ENCODE data around the gene TSHZ2.

TSHZ2 gene, protein sequence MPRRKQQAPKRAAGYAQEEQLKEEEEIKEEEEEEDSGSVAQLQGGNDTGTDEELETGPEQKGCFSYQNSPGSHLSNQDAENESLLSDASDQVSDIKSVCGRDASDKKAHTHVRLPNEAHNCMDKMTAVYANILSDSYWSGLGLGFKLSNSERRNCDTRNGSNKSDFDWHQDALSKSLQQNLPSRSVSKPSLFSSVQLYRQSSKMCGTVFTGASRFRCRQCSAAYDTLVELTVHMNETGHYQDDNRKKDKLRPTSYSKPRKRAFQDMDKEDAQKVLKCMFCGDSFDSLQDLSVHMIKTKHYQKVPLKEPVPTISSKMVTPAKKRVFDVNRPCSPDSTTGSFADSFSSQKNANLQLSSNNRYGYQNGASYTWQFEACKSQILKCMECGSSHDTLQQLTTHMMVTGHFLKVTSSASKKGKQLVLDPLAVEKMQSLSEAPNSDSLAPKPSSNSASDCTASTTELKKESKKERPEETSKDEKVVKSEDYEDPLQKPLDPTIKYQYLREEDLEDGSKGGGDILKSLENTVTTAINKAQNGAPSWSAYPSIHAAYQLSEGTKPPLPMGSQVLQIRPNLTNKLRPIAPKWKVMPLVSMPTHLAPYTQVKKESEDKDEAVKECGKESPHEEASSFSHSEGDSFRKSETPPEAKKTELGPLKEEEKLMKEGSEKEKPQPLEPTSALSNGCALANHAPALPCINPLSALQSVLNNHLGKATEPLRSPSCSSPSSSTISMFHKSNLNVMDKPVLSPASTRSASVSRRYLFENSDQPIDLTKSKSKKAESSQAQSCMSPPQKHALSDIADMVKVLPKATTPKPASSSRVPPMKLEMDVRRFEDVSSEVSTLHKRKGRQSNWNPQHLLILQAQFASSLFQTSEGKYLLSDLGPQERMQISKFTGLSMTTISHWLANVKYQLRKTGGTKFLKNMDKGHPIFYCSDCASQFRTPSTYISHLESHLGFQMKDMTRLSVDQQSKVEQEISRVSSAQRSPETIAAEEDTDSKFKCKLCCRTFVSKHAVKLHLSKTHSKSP (N-terminal part only)

DNA sequence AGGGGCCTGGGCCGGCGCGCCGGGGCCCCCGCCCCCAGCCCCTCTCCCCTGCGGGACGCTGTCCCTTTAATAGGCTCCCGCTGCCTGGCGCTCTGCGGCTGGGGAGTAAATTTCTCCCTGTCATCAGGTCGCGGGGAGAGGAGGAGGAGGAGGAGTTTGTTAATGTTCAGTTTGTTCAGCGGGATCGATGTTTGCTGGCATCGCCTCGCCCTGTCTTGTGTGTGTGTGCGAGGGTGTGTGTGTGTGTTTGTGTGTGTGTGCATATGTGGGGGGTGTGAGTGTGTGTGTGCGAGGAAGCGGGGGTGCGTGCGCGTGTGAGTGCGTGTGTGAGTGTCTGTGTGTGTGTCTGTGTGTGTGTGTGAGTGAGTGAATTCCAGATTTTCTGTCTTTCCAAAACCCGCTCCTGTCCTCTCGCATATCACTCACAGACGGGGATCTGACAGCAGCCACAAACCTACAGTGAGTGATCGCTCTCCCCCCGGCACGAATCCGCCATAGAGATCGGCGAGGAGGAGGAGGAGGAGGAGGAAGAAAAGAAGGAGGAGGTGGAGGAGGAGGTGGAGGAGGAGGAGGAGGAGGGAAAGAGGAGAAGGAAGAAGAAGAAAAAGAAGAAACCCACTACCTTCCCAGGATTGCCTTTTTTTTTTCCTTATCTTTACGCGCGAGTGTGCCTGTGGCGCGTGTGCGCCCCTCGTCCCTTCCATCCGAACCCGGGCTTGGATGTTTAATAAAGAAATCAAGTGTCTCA lies at the start of gene TSHZ2:
TSS of gene TSHZ2 (plus strand) at position 169 of the 748 bp plus-strand sequence. CDS start 936 bp downstream, outside the sequence.
- DNase-seq: no peak

DNA sequence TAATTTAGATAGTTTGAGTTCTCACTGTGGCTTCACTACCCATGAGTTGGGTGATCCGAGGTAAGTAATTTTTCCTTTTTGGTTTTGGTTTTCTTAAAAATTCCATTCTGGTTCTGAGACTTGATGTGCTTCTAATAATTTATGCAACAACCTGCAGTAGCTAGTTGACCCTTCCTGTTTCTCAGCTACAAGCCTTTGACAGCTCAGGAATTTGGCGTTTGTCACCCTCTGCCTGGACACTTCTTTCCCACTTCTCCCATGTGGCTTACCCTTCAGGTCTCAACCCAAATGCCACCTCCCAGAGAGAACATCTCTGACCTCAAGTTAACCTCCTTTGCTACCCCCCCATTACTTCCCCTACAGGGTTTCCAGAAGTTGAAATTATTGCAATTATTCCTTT lies 49.7 kb upstream of the TSHZ2 start:
- no peak for DNase-seq

DNA sequence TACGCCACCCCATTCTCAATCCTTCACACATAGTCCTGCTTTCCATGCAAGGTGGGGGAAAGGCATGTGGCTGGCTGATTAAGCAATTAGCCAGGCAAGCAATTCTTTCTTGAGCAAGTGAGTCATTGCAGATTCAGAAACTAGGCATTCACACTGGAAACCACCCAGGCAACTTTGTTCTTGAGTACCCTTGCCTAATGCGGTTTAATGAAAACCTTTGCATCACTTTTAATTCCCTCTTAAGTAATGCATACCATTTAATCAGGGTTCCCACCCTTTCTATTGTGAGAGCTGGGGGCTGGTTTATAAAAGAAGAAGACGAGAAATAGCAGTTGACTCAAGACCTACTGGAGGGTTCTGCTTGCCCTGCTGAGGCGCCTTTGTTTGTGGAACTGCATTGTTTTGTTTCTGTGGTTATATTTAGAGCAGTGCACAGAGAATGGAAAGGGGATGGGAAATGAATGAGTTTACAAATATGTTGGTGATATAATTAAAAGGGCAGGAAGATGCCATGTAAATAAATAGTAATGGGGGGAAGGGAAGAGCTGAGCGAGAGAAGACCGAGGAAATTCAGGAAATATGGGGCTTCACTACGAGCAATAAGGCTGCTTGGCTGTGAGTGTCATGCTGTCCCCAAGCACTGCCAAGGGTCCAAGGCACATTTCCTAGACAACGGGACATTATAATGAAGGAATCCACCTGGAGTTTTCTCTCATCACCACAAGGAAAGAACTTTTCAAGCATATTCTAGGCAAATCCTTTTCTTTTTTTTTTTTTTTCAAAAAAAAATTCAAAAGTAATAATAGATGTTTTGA lies 48.8 kb upstream of the TSHZ2 start:
- DNase-seq: no peak

DNA sequence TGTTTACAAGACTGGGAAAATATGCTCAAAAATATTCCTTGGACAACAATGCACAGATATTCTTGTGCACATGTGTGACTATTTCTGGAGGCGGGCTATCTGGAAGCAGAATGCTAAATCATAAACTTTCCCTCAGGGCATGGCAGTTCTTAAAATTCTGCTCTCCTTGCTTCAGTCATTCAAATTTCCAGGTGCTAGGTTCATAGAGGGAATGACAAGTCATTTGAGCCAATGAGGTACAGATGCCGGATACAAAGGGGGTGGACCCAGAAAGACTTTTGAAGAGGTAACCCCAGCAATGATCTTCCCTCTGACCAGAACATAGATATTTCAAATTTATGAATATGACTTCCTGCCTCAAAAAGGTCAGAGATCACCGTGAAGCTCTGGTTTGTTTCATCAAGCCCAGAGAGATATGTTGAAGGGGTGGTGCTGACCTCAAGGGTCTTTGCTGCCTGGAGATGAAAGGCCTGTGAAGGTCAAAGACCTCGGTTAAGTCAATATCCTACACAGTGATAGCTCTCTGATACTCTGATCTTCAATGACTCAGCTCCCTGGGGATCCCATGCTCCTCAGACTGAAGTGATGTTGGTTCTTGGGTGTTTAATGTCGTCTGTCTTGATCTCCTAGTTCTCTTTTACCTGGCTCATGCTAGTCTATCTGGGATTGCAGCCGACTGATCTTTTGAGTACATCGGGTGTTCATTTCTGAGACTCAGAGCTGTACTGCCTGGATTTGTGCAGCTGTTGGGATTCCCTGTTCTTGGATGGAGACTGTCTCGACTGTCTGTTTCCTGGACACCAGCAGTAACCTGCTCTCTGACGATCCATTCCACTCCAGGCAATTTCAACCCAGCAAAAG lies 47.5 kb upstream of the TSHZ2 start:
- no peak for DNase-seq

DNA sequence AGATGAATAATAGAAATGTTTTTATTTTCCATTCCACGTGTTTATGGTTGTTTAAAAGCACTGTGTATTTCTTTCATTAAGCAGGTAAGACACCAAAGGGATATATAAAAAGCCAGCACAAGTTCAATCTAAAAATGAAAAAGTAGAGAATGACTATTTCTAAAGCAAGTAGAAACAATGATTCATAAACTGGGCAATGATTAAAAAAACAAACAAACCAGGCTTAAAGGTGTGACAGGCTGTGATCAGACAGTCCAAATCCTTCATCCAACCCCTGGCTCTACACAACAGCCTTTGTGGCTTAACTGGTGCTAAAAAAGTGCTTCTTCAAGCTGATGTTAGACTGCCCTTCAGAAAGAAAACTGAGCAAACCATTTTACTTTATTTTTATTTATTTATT lies 45.7 kb upstream of the TSHZ2 start:
- DNase-seq: no peak

DNA sequence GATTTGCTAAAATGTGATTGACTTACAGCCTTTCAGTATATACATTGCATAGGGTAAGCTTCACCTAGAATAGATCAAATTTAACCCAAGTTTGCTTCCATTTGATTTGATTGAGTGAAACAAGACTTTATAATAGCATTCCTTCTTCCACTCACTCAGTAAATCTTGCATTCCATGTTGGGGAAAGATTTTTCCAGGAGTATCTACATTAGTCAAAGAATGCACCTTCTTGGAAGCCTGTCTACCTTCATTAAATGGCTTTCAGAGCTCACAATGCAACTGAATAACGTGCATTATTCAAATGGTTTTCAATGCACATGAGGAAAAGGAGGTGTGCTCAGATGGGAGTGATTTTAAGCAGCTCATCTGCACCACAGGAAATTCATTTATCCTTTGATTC lies 38.3 kb upstream of the TSHZ2 start:
- no peak for DNase-seq

DNA sequence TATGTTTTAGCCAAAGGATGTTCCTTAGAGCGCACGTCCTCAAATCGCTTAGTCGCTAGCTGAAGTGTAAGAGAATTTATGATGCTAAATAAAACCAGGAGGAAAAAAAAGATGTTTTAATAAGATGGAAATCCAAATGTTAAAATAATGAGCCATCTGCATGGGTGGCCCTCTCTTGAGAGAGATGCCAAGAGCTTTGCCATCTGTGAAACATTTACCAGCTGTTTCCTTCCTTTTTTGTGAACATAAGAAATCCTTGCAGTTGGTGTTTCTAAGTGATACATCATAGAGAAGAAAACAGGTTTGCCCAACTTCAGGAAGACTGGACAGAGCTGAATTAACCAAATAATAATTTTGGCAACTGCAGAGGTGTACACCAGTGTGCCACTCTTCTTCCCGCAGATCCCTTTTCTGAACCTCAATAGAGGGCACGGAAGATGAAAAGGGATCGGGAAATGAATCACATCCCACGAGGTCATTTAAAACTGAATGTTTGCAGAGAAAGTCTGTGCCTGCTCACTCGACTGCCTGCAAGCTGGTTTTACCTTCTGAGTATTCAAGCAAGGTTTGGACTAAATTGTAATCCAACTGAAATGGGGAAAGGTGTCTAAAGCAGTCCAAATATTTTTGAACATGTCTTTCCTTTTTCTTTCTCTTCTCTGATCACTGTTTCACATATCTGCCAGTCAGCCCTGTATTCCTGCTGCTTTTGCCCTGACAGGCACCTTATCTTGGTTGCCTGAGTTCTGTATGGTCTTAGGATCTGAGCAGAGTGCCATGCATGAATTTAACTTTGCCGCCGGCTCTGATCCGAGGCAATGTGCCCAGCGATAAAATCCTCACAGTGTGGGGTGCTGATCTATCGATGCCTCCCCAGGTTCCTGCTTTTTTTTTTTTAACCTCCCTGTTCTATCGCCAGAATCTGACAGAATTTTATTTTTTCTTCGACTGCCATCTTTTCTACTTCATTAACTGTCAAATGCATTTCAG lies 35.5 kb upstream of the TSHZ2 start:
- no peak for DNase-seq

DNA sequence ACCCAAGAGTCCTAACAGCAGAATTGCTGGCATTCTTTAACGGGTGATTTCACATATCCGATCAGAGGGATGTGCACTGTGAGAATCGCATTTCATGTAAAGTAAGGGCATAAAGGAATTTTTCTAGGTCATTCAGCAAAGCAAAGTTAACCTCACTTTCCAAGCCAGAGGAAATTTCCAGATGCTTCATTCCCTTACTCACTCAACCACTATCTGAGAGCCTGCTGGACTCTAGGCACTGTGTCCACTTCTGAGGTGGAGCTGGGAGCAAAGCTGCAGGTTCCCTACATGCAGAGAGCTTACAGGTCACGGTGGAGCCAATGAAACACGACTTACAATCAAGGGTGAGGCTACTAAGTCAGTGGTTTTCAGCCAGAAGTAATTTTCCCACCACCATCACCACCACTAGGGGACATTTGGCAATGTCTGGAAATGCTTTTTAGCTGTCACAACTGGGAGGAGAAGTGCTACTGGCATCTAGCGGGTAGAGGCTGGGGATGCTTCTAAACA lies 34.5 kb upstream of the TSHZ2 start:
- no peak for DNase-seq

DNA sequence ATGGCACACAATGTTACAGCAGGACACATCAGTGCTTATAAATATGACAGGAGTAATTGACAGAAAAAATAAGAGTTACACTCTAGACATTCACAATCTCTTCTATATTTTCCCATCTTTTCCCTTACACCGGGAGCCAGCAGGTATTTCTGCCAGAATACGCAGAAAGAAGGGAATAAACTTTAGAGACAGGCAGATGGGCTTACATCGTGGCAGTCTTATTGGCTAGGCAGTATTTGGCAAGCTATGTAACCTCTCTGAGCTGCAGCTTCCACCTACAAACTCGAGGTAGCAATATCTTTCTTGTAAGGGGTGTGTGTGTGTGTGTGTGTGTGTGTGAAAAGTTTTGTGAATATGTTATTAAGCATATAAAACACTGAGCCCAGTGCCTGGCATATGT lies 33.0 kb upstream of the TSHZ2 start:
- no peak for DNase-seq

DNA sequence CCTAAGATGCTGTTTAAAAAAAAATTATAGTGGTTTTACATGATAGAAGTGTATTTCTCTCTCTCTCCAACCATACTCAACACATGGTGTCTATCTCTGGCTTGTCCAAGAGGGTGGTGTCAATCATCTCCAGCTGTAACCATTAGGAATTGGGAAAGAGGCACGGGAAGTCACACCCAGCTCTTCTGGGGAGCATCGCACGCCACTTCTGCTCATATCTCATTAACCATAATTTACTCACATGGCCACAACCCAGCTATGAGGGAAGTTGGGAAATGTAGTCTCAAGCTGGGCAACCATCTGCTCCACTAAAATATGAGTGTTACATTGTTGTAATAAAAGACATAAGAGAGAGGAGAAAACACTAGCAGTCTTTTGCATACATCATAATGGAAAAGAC lies 30.4 kb upstream of the TSHZ2 start:
- DNase-seq: no peak

DNA sequence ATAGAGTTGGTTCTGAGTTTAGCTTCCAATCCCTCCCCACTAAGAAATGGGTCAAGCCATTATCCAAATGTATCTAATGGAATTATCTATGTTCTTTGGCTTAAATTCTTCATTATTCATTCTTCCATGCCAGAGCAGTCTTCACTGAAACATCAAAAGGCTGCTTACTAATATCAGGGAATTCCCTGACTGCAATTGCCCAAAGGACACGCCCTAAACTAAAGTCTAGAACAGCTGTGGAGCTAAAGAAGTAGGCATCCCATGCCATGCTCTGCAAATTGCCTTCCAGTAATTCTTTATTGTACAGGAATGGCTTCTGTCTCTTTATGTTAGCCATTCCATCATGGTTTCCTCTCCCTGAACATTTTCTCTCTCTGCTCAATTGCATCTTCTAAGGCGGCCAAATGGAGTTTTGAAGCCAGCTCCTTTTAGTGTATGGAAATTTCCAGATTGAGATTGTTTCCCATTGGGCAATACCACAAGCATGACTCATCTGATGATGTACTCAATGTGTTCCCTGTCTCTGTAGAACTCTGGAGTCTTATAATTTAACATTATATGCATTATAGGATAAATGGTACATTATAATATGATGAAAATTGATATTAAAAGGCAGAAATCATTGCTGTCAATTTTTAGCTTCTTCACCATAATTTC lies 28.8 kb upstream of the TSHZ2 start:
- no peak for DNase-seq

DNA sequence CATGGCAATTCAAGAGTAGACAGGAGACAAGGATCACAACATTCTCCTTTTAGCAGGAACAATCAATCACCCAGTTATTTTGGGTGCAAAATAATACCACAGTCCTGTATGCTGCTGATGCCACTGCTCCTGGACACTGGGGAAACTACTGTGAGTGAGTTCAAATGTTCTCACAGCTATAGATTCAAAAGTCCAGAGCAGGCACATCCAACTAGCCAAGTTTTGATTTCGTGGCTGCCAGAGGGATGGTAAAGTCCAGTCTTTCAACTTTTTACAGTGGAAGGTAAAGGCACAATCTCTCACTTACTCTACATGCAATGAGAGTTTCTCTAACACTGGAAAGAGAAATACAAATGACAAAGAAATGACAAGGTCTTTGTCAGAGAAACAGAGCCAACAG lies 26.9 kb upstream of the TSHZ2 start:
- no peak for DNase-seq

DNA sequence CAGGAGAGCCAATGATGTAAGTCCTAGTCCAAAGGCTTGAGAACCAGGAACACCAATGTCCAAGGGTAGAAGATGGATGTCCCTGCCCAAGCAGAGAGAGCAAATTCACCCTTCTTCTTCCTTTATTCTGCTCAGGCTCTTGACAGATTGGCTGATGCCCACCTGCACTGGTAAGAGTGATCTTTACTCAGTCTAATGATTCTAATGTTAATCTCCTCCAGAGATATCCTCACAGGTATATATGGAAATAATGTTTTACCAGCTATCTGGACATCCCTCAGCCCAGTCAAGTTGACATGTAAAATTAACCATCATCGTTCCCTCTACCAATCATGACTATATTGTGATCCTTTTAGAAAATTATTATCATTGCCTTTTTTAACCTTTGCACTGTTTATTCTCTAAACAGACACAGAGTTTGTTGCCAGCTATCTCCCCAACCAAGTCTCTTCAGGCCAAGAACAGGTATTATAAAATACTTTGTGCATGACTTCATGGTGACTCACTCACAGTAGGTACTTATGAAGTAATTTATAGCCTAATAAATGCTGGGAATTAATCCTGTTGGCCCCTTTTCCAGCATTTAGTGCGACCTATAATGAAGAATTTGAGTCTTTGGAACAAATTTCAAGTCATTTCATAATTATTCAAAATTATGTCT lies 26.2 kb upstream of the TSHZ2 start:
- no peak for DNase-seq

DNA sequence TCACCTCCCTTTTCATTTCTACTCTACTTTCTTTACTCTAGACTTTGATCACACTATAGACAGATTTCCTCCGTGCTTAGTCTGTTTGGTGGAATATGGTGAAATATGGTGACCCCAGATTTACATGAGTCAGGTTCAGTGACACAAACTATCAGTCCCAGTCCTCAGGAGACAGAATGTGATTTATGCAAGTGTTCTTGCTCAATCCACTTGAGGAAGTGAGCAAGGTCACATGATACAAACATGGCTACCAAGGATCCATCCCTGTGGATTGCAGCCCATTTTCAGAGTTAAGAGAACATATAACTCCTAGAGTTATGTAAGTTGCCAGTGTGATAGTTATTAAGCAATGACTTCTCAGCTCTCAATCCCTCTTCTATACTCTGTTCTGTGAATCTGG lies 23.7 kb upstream of the TSHZ2 start:
- DNase-seq: no peak

DNA sequence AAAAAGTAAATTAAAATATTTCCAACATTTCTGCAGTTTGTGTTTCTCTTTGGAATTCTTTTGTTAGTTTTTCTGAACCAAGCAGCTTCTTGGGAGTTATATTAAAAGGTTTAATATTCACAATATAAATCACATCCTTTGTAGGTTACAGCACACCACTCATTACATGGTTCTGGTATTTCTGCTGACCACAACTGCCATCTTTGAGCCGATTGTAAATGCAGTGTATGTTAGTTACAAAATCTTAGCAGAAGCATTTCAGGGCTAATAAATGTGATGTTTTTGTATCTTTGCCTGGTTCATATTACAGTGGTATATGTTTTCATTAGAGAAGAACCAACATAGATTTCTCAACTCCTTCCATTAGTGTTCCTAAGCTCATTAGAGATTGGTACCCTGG lies 19.1 kb upstream of the TSHZ2 start:
- no peak for DNase-seq

DNA sequence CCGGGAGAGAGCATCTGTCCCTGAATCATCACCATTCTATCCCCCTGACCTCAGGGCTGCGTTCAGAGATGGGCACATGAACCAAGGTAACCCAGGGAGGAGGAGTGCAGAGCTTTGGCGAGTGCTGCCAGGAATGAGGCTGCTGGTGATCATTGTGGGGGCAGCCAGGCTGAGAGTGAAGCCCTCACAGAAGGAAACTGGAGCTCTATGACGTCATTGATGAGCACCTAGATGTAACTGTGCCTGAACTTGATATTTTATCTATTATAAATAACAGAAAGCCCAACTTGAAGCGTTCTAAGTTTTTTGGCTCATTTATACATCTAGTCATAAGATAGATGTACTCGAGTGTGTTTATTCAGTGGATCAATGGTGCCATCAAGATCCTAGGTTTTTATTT lies 17.3 kb upstream of the TSHZ2 start:
- DNase-seq: no peak

DNA sequence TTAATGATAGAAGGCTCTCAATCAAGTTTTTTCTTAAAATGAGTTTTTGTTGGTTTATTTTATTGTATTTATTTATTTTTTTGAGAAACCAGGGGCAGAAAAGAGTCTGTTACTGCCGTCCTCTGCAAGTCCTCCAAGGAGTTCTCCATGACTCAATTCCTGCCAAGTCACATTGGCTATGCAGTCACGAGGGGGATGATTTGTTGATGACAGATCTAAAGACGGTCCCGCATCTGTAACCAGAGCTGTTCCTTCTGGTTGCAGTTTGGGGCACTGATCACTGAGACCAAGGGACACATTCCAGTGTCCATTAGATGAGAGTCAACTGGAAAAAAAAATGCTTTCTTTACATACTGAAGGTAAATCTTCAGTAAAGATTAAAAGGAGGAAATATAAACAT lies 13.9 kb upstream of the TSHZ2 start:
- DNase-seq: no peak

DNA sequence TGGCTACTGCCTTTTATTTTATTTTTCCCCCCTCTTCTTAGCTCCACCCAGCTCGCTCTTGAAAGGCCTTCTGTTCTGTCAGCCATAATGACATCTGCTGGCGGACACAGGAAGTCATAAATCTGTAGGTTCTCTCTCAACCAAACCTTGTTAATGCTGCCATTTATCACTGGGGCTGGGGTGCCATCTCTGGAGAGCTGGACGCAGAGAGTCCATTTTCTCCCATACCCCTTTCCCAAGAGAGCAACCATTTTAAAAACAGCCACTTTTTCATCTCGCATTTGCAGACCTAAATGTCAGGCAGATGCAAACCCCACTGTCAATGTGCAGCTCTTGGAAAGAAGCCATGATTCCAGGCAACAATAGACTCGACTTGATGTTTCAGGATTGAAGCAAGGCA lies 13.0 kb upstream of the TSHZ2 start:
- DNase-seq: no peak

DNA sequence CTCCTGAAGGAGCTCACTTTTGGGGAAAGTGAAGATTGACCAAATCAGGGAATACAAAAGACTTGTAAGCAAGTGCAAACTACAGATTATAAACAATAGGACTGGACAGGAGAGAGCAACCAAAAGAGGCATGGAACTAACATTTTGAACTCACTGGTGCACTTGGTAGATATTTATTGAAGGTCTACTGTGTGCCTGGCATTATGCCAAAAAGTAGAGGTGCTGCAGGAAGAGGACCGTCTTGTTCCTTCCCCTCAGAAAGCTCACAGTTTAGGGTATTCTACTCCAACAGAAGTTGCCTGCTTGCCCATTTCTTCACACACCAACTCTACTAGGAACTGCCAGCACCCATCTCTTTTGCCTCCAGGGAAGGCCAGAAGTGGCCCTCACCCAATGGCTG lies 10.0 kb upstream of the TSHZ2 start:
- DNase-seq: no peak
